Left colon (tissue), 2 donors: Measurements from ENCODE around the gene C4orf51. TPM values are rescaled to one million over a fixed set of nuclear protein-coding genes. Genes with fewer than 3 reads are reported as not detected.

Experiments
- ATAC-seq: fragments of 200-7000 bp; cut with Tn5 transposase; one replicate; pipeline ENCODE4 v1.9.1; 2020; ENCODE audit warnings: mild to moderate bottlenecking, moderate library complexity
- DNase-seq, 2 donors: peaks; one replicate each; pipeline ENCODE4 v3.0.0-alpha.2; 2020
- intact Hi-C, 2 donors: fragments of 100-400 bp; cut with DNase I in 1 of 2; cut with micrococcal nuclease in 1 of 2; formaldehyde crosslinking; loops; one replicate each; pipeline versions ENCODE4 v1.11.2 to v1.14.0; 2022; cut with DNase I, micrococcal nuclease
- total RNA-seq, 2 donors: library from RNA; stranded (reverse); fragmentation: NEBNext Ultra II Directional; extraction: Animal tissue kit (Norgen Biotek cat#: 25700); gene quantifications; one replicate each; pipeline ENCODE4 v1.2.1, GENCODE V29; 2021
- donor health status: DM: no; HTN: no; CAD: no.
- donor health status: DM: yes; HTN: yes; CAD: no.

C4orf51 gene
- total RNA-seq, 2 donors from 2014 or later, result not detected

DNA sequence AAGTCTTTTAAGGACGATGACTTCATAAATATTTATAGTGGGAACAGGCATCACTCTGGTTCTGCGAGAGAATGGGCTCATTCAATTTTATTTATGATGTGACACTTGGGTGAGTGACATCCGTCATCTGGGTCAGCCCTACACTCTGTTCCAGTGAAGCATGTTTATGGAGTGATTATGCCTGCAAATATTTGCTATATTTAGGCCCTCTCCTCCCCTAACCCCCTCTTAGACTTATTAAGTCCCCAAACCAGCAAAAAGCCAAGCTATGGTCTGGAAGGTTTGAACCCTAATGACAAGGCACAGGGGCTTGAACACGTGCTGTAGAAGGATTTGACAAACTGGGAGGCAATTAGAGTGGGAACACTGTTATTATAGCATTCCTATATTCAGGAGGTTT lies 55.9 kb downstream of the C4orf51 start:
- intact Hi-C loops, result no loop called here
- DNase-seq (no peak), ATAC-seq (no peak)

- intact Hi-C loops, result no loop called here
- ATAC-seq (peak; percentile 6), DNase-seq (peak; percentile 29 to 43)
Observed at GRCh38 chr4:145736241-145736831, 56.4 kb downstream of the C4orf51 start.

- intact Hi-C loops, result no loop called here
- peak; percentile 79 for ATAC-seq
- peak; percentile 55 to 75 for DNase-seq
Observed at GRCh38 chr4:145739845-145740244, 59.9 kb downstream of the C4orf51 start.

DNA sequence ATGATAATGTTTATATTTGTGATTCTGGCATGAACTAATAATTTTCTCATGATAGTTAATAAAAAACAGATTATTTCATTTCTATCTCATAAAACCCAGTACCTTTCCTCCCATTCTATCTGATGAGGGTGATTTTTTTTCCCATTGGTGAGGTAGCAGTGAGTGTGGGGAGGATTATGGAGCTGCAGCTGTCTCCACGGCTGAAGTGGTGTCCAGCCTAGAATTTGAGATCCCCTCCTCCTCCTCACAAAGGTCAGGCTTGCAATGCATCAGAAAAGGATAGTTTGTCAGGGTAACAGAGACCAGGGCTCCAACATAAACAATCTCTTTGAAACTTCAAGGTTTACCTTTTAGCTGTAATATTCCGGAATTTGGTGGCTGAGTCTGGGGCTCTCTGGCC lies 60.9 kb downstream of the C4orf51 start:
- intact Hi-C loops, result no loop called here
- ATAC-seq (no peak), DNase-seq (no peak)

GRCh38 chr4:145743641-145744040 lies 63.7 kb downstream of the C4orf51 start:
- ATAC-seq (no peak), DNase-seq (no peak)
- intact Hi-C loops, result no loop called here

- intact Hi-C loops, result no loop called here
- ATAC-seq (no peak), DNase-seq (no peak)
Observed at GRCh38 chr4:145755802-145756201, 75.9 kb downstream of the C4orf51 start.

- ATAC-seq, result no peak
Observed at GRCh38 chr4:145756244-145756643, 76.3 kb downstream of the C4orf51 start.

DNA sequence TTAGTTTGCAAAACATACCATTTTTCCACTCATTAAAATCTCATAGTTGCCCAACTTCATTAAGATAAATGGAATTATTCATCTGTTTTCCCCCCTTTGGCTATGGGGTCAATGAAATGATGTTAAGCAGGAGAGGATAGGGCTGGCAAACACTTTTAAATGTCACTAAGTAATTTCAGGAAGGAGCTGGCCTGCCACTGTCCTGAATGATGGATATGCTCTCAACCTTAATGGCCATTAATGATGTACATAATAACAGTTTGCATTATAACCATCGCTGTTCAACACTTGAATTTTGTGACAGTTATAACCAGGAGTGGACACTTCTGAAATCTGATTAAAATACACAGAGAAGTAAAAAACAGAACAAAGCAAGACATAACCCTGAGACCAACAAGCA lies 77.2 kb downstream of the C4orf51 start:
- intact Hi-C loops, result no loop called here
- ATAC-seq (no peak), DNase-seq (no peak)

More at GRCh38 chr4:145756244-145756643, 76.3 kb downstream of the C4orf51 start:
- DNase-seq, result no peak
- intact Hi-C loops, result no loop called here

DNA sequence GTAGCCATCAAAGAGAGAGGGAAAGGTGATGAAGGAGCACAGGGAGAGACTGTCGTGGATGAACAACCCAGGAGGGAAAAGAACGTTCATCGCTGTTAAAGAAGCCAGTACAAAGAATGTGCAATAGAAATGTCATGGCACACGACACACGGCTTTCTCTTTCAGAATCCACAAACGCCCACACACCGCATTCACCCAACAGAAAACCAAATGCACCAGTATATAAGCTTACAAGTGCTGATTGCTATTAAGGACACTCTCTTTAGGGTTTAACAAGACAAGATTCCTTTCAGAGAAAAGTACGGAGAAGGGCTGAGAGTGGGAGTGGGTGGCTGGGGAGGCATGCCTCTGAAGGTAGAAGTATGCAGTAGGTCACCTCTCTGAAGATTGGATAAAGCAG lies 80.2 kb downstream of the C4orf51 start:
- intact Hi-C loops, result no loop called here
- ATAC-seq, result no peak
- DNase-seq, result no peak

DNA sequence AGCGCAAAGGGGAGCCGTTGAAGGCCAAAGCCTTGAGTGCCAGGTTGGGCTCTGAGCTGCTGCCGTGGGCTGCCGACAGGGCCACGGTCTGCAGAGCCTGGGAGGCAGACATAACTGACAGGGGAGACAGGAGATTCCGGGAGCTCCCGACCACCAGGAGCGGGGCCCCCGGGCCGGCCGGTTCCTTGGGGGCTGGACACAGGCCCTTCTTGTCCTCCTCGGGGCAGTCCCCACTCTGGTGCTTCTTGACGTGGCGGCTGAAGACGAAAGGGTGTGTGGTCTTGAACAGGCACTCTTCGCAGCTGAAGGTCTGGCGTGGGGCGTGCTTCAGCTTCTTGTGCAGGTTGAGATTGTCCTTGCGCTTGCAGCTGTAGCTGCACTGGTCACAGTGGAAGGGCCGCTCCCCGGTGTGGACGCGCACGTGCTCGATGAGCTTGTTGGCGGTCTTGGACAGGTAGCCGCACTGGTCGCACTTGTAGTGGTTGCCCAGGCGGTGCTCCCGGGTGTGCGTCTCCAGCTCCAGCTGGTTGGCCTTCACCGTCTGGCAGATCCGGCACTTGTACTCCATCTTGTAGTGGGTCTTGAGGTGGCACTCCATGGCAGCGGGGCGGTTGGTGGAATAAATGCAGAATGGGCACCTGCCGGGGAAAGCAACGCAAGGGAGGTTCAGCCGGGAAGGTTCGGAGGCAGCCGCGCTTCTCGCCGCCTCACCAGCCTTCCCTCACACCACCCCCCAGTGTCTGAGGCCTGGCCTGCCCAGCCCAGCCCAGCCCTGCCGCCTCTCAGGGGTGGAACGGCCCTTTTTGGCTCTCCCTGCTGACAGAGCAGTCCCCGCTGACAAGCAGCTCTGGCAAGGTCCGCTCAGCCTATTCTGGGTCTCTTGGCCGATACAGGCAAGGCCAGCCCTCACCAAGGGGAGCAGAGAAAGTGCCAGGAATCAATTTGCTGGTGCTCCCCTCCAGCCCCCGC lies 81.3 kb downstream of the C4orf51 start:
- intact Hi-C loops, result no loop called here
- DNase-seq (no peak), ATAC-seq (no peak)

DNA sequence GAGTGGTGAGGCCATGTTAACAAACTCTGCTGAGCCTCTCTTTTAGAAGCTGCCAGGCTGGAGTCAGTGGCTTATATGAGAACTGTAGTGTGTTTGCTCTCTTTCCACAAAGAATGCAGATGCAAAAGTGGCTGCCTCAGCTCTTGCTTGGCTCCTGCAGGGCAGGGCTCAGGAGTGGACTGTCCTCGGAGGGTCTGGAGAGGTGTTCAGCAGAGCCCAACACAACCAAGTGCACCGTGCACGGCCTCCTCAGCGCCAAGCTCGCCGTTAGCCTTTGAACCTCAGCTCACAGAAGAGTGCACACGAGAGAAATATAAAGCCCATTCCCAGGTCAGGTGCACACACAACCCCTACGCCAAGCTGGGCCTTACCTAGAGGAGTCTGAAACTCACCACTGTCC lies 82.8 kb downstream of the C4orf51 start:
- intact Hi-C loops, result no loop called here
- ATAC-seq (no peak), DNase-seq (no peak)

- ATAC-seq (no peak), DNase-seq (no peak)
- intact Hi-C loops, result no loop called here
Observed at GRCh38 chr4:145763399-145763798, 83.5 kb downstream of the C4orf51 start.

- ATAC-seq, result no peak
- DNase-seq, result no peak
- intact Hi-C loops, result no loop called here
Observed at GRCh38 chr4:145766273-145766672, 86.3 kb downstream of the C4orf51 start.

DNA sequence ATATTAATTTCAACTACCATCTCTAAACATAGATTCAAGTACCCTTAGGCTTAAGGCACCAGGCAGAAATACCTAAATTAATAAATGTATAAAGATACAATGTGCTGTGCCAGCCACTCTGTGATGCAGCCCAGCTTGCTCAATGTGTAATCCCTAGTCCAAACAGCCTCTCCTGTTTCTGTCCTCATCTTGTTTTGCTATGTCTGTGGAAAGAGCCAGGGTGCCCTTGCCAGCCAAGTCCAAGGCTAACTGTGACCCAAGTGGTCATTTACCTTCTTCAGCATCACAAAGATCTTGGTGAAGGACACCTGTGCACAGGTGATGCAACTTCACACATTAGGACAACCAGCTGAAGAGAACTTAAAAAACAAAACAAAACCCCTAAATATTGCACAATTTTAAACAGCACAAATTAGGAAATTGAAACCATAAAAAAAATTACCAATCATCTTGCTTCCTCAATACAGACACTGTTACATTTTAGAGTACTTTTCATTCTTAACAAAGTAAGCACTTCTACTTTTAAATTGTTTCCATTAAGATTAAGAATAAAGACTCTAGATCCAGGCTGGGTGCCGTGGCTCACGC lies 89.6 kb downstream of the C4orf51 start:
- DNase-seq, result no peak
- intact Hi-C loops, result no loop called here
- ATAC-seq, result no peak

- ATAC-seq (no peak), DNase-seq (no peak)
- intact Hi-C loops, result no loop called here
Observed at GRCh38 chr4:145770124-145770523, 90.2 kb downstream of the C4orf51 start.

- no peak for ATAC-seq
- DNase-seq, result no peak
- intact Hi-C loops, result no loop called here
Observed at GRCh38 chr4:145772347-145772746, 92.4 kb downstream of the C4orf51 start.

DNA sequence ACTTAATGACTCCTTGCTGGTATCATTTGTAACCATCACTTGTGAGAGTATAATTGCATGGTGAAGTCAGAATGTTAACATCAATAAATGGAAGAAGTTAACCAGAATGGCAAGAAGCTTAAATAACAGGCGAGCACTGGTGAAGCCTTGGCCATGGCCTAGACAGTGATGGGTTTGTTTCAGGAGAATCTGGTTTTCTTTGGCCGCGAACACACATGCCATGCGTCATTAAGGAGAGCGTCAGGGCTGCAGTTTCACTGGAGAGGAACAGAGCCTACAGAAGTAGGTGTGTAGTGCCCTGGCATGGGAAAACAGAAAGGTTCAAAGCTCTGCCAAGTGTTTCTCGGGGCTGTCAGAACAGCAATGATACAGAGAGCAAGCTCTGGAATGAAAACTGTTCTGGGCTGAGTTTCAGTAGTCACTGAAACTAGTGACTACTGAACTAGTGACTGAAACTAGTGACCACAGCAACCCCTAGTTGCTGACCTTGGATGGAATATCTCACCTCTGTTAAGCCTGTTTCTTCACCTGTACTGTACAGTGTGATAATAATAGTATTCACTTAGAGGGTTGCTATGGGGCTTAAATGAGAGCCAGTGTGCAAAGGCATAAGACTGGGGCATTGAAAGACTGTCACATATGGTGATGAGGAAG lies 93.8 kb downstream of the C4orf51 start:
- intact Hi-C loops, result no loop called here
- peak in 1 of 2 donors; percentile 64 for DNase-seq
- ATAC-seq, result no peak

- no peak for ATAC-seq
- DNase-seq, result no peak
- intact Hi-C loops, result no loop called here
Observed at GRCh38 chr4:145774473-145774872, 94.5 kb downstream of the C4orf51 start.

DNA sequence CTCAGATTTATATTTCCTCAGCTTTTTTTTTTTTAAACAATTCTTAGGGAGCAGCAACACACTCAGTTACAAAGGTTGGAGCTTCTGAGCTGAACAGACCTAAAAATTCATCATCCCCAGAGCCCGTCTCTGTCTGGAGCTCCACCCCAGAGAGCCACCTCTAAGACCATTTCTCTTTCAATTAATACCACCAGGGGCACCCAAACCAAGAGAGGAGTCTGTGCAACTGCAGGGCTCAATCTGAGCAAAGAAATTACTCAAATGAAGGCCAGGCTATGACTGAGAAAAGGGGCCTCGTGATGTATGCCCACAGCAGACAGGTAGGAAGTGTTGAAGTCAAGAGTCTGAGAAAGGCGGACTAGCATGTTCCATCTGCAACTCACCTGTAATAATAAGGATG lies 95.5 kb downstream of the C4orf51 start:
- ATAC-seq (no peak), DNase-seq (no peak)
- intact Hi-C loops, result no loop called here

DNA sequence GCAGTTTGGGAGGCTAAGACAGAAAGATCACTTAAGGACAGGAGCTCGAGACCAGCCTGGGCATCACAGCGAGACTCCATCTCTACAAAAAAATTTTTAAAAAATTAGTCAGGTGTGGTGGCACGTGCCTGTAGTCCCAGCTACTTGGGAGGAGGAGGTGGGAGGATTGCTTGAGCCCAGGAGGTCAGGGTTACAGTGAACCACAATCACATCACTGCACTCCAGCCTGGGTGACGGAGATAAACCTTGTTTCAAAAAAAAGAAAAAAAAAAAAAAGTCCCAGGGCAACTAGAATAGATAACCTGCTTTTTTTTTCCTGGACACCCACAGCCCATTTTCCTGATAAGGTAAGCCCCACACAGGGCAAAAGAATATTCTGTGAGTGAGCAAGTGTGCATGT lies 96.3 kb downstream of the C4orf51 start:
- no peak for ATAC-seq
- DNase-seq, result no peak
- intact Hi-C loops, result no loop called here
